SK-N-SH treated with all-trans-retinoic acid at 6 μM for 48 hours (cell line): ENCODE data around the gene SDF4.

Experiments
- ARNTL ChIP-seq: fragments of 450-650 bp; formaldehyde crosslinking; IDR thresholded peaks from 2 replicates; pipeline ENCODE4 v1.5.0; 2020; ENCODE audit warnings: low read depth, mild to moderate bottlenecking, moderate library complexity, borderline replicate concordance
- BACH2 ChIP-seq: fragments of 250-450 bp; sonication (Bioruptor Pico); IDR thresholded peaks from 2 replicates; pipeline ENCODE4 v1.9.0; 2021; ENCODE audit warnings: mild to moderate bottlenecking, borderline replicate concordance
- OSR1 ChIP-seq: fragments of 250-450 bp; sonication (Bioruptor Pico); IDR thresholded peaks from 2 replicates; pipeline ENCODE4 v1.8.0; 2022; ENCODE audit warnings: moderate library complexity, mild to moderate bottlenecking, inconsistent platforms
- PPARA ChIP-seq: fragments of 250-450 bp; sonication (Bioruptor Pico); IDR thresholded peaks from 2 replicates; pipeline ENCODE4 v1.5.0; 2020; ENCODE audit warnings: mild to moderate bottlenecking, borderline replicate concordance
- TOX ChIP-seq: fragments of 250-450 bp; sonication (Bioruptor Pico); IDR thresholded peaks from 2 replicates; pipeline ENCODE4 v1.8.0; 2021; ENCODE audit warnings: mild to moderate bottlenecking, moderate library complexity, borderline replicate concordance
- ZFP3 ChIP-seq: fragments of 250-450 bp; sonication (Bioruptor Pico); IDR thresholded peaks from 2 replicates; pipeline ENCODE4 v1.5.0; 2020; ENCODE audit warnings: mild to moderate bottlenecking, moderate library complexity
- ZNF565 ChIP-seq: fragments of 450-650 bp; formaldehyde crosslinking; conservative IDR thresholded peaks from 2 replicates; pipeline ENCODE4 v1.5.0; 2020; ENCODE audit warnings: low read depth, mild to moderate bottlenecking, moderate library complexity
- ZNF8 ChIP-seq: fragments of 450-650 bp; formaldehyde crosslinking; IDR thresholded peaks from 2 replicates; pipeline ENCODE4 v1.5.0; 2020; ENCODE audit warnings: mild to moderate bottlenecking, moderate library complexity
- TF ChIP-seq, protein P1 (sequence below): fragments of 250-450 bp; sonication (Bioruptor Pico); IDR thresholded peaks from 2 replicates; pipeline ENCODE4 v1.5.1; 2020; ENCODE audit warnings: low read depth, mild to moderate bottlenecking, moderate library complexity
- TF ChIP-seq, protein P2 (sequence below): fragments of 250-450 bp; sonication (Bioruptor Pico); IDR thresholded peaks from 2 replicates; pipeline ENCODE4 v1.8.0; 2020; ENCODE audit warnings: mild to moderate bottlenecking, moderate library complexity, borderline replicate concordance
- TF ChIP-seq, protein P3 (sequence below): fragments of 250-450 bp; sonication (Bioruptor Pico); IDR thresholded peaks from 2 replicates; pipeline ENCODE4 v1.5.1; 2021; ENCODE audit warnings: mild to moderate bottlenecking, moderate library complexity

DNA sequence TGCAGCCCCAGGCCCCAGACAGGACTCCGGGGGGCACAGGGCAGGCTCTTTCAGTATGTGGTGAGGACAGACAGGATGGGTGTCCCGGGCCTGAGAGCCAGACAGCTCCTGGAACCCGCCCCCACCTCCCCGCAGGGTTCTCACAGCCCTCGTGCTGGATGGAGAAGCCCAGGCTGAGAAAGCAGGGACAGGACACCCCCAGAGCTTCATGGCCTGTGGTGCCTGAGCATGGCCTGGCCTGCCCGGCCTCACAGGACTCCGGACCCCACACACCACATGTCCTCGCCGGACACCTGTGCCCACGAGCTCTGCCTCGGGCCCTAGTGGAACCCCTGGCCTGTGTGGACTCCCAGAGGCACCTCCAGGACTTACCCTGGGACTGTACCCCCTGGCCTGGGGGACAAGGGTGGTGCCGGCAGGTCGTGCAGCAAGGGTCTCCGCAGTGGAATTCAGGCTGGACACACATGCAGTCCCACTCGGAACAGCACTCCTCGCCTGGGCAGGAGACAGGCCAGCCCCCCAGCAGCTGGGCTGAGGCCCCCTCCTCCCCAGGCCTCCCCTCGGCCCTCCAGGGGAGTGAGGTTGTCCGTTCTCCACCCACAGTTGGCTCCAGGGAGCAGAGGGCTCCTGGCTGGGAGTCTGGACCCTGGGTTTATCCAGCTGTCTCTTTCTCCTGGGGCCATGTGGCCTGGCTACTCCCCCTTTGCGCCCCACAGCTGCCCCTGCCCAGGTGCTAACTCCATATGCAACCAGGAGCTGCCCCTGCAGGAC lies 26.6 kb downstream of the SDF4 start:
- TF ChIP-seq ZFP3 (CRISPR knock-in tag) (no peak), ZNF8 (CRISPR knock-in tag) (no peak), ARNTL (CRISPR knock-in tag) (no peak), TOX (CRISPR knock-in tag) (no peak), BACH2 (no peak), PPARA (CRISPR knock-in tag) (no peak), ZNF565 (CRISPR knock-in tag) (no peak), OSR1 (CRISPR knock-in tag) (no peak)
- TF ChIP-seq, protein P1, sequence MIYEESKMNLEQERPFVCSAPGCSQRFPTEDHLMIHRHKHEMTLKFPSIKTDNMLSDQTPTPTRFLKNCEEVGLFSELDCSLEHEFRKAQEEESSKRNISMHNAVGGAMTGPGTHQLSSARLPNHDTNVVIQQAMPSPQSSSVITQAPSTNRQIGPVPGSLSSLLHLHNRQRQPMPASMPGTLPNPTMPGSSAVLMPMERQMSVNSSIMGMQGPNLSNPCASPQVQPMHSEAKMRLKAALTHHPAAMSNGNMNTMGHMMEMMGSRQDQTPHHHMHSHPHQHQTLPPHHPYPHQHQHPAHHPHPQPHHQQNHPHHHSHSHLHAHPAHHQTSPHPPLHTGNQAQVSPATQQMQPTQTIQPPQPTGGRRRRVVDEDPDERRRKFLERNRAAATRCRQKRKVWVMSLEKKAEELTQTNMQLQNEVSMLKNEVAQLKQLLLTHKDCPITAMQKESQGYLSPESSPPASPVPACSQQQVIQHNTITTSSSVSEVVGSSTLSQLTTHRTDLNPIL, result no peak
- TF ChIP-seq, protein P2, sequence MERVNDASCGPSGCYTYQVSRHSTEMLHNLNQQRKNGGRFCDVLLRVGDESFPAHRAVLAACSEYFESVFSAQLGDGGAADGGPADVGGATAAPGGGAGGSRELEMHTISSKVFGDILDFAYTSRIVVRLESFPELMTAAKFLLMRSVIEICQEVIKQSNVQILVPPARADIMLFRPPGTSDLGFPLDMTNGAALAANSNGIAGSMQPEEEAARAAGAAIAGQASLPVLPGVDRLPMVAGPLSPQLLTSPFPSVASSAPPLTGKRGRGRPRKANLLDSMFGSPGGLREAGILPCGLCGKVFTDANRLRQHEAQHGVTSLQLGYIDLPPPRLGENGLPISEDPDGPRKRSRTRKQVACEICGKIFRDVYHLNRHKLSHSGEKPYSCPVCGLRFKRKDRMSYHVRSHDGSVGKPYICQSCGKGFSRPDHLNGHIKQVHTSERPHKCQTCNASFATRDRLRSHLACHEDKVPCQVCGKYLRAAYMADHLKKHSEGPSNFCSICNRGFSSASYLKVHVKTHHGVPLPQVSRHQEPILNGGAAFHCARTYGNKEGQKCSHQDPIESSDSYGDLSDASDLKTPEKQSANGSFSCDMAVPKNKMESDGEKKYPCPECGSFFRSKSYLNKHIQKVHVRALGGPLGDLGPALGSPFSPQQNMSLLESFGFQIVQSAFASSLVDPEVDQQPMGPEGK (CRISPR knock-in tag), result no peak
- TF ChIP-seq, protein P3, sequence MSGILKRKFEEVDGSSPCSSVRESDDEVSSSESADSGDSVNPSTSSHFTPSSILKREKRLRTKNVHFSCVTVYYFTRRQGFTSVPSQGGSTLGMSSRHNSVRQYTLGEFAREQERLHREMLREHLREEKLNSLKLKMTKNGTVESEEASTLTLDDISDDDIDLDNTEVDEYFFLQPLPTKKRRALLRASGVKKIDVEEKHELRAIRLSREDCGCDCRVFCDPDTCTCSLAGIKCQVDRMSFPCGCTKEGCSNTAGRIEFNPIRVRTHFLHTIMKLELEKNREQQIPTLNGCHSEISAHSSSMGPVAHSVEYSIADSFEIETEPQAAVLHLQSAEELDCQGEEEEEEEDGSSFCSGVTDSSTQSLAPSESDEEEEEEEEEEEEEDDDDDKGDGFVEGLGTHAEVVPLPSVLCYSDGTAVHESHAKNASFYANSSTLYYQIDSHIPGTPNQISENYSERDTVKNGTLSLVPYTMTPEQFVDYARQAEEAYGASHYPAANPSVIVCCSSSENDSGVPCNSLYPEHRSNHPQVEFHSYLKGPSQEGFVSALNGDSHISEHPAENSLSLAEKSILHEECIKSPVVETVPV (CRISPR knock-in tag), result no peak
